H1 (cell line): ENCODE results near the gene TEX29. TPM values are rescaled to one million over a fixed set of nuclear protein-coding genes. Genes with fewer than 3 reads are reported as not detected.

Source experiments
- CTCF ChIA-PET: fragments of 300-600 bp; sonication (Branson Sonifier 250); formaldehyde crosslinking; loops from one replicate; lab custom pipeline; 2021; ENCODE audit not compliant: partially characterized antibody; lab: Charles Lee
- POLR2A ChIA-PET: fragments of 300-600 bp; sonication (Branson Sonifier 250); formaldehyde crosslinking; loops from one replicate; lab custom pipeline; 2021; ENCODE audit warnings: inconsistent platforms; ENCODE audit not compliant: partially characterized antibody; lab: Charles Lee
- DNase-seq, 2 experiments: peaks; one replicate each; pipeline versions ENCODE4 v3.0.0 to v3.0.0-alpha.2; 2010 to 2022; ENCODE audit warnings: low spot score in 2 of 2, low read depth in 1 of 2, mixed read lengths in 1 of 2
- FAIRE-seq: peaks from 2 replicates; lab custom pipeline; 2011; peaks lifted over from hg19 to GRCh38; lab: Jason Lieb, UNC
- H2AFZ ChIP-seq: 2 replicates; pipeline ENCODE4 v1.8.1; 2012; ENCODE audit warnings: low read length, inconsistent platforms
- H2AK5ac ChIP-seq: 2 replicates; pipeline ENCODE4 v1.6.1; 2013; ENCODE audit warnings: low read depth, low read length
- H2BK120ac ChIP-seq: replicated peaks from 2 replicates; pipeline ENCODE3; 2013; ENCODE audit warnings: low read depth, low read length, inconsistent platforms
- H2BK12ac ChIP-seq: 2 replicates; pipeline ENCODE4 v1.6.1; 2013; ENCODE audit warnings: low read depth, low read length
- H2BK15ac ChIP-seq: 2 replicates; pipeline ENCODE4 v1.6.1; 2013; ENCODE audit warnings: low read length
- H2BK20ac ChIP-seq: 2 replicates; pipeline ENCODE4 v1.6.1; 2013; ENCODE audit warnings: low read length
- H2BK5ac ChIP-seq: 2 replicates; pipeline ENCODE4 v1.6.1; 2013; ENCODE audit warnings: low read depth, low read length
- H3K14ac ChIP-seq: 2 replicates; pipeline ENCODE4 v1.6.1; 2013; ENCODE audit warnings: inconsistent platforms; ENCODE audit not compliant: insufficient read length
- H3K18ac ChIP-seq: 2 replicates; pipeline ENCODE4 v1.6.1; 2013; ENCODE audit warnings: low read length; ENCODE audit errors: extremely low read depth
- H3K23ac ChIP-seq: 2 replicates; pipeline ENCODE4 v1.6.1; 2013; ENCODE audit warnings: inconsistent platforms; ENCODE audit not compliant: insufficient read length
- H3K23me2 ChIP-seq: 2 replicates; pipeline ENCODE4 v1.6.1; 2013; ENCODE audit warnings: low read depth, low read length
- H3K27ac ChIP-seq: 2 replicates; pipeline ENCODE4 v1.6.1; 2011; ENCODE audit warnings: low read depth, low read length, inconsistent platforms
- H3K27me3 ChIP-seq, 4 experiments: replicated peaks in 1 of 4; 1 replicate in 1 of 4; 2 replicates in 3 of 4; pipeline versions ENCODE4 v1.6.1 to v1.8.1; 2011 to 2013; ENCODE audit warnings: low read length in 3 of 4, mild to moderate bottlenecking in 3 of 4, inconsistent platforms in 2 of 4, mixed read lengths in 2 of 4, moderate library complexity in 1 of 4; ENCODE audit not compliant: control insufficient read depth in 3 of 4, insufficient read depth in 3 of 4; ENCODE audit errors: extremely low read depth in 1 of 4
- H3K36me3 ChIP-seq, 4 experiments: 2 replicates each; pipeline versions ENCODE4 v1.6.1 to v1.8.1; 2011 to 2013; ENCODE audit warnings: mild to moderate bottlenecking in 4 of 4, low read length in 3 of 4, moderate library complexity in 2 of 4, control low read depth in 1 of 4, inconsistent platforms in 1 of 4; ENCODE audit not compliant: insufficient read depth in 4 of 4, control insufficient read depth in 2 of 4
- H3K4ac ChIP-seq: replicated peaks from 2 replicates; pipeline ENCODE3; 2013; ENCODE audit warnings: low read length, low read depth, mixed read lengths, inconsistent platforms; ENCODE audit not compliant: insufficient read length
- H3K4me1 ChIP-seq, 4 experiments: replicated peaks in 1 of 4; 1 replicate in 1 of 4; 2 replicates in 3 of 4; pipeline versions ENCODE4 v1.6.1 to v1.8.1; 2011 to 2013; ENCODE audit warnings: low read length in 3 of 4, inconsistent platforms in 2 of 4, mixed read lengths in 1 of 4; ENCODE audit not compliant: insufficient read depth in 4 of 4, control insufficient read depth in 3 of 4
- H3K4me2 ChIP-seq, 2 experiments: 2 replicates each; pipeline versions ENCODE4 v1.6.1 to v1.8.1; 2011 to 2013; ENCODE audit warnings: low read depth in 2 of 2, low read length in 2 of 2, control low read depth in 1 of 2, inconsistent platforms in 1 of 2, mild to moderate bottlenecking in 1 of 2; ENCODE audit not compliant: insufficient read depth in 1 of 2
- H3K4me3 ChIP-seq, 4 experiments: fragments of 200-600, 300-600 bp in 1 of 4; sonication (generic), shearing (Covaris generic), sonication (Bioruptor Twin) in 1 of 4; 2 replicates each; pipeline versions ENCODE4 v1.5.1 to v1.8.1; 2011 to 2016; ENCODE audit warnings: low read length in 4 of 4, low read depth in 3 of 4, control low read depth in 2 of 4, inconsistent platforms in 2 of 4, mild to moderate bottlenecking in 2 of 4, mixed read lengths in 1 of 4, moderate library complexity in 1 of 4; ENCODE audit not compliant: insufficient read depth in 2 of 4; ENCODE audit errors: extremely low read depth in 1 of 4
- H3K56ac ChIP-seq: replicated peaks from 2 replicates; pipeline ENCODE3; 2013; ENCODE audit warnings: low read depth, mild to moderate bottlenecking, mixed read lengths, low read length, inconsistent platforms; ENCODE audit not compliant: insufficient read length
- H3K79me1 ChIP-seq: 2 replicates; pipeline ENCODE4 v1.6.1; 2013; ENCODE audit warnings: low read depth, low read length, control low read depth
- H3K79me2 ChIP-seq, 2 experiments: 2 replicates each; pipeline versions ENCODE4 v1.6.1 to v1.8.1; 2012 to 2013; ENCODE audit warnings: low read length in 2 of 2, mild to moderate bottlenecking in 2 of 2, inconsistent platforms in 1 of 2; ENCODE audit not compliant: insufficient read depth in 2 of 2, control insufficient read depth in 1 of 2
- H3K9ac ChIP-seq, 4 experiments: replicated peaks in 1 of 4; 1 replicate in 1 of 4; 2 replicates in 3 of 4; pipeline versions ENCODE4 v1.6.1 to v1.8.1; 2011 to 2013; ENCODE audit warnings: low read depth in 3 of 4, low read length in 3 of 4, control low read depth in 2 of 4, mild to moderate bottlenecking in 2 of 4, moderate library complexity in 2 of 4, inconsistent platforms in 1 of 4; ENCODE audit errors: extremely low read depth in 1 of 4
- H3K9me3 ChIP-seq, 2 experiments: 2 replicates each; pipeline versions ENCODE4 v1.6.1 to v1.8.1; 2012 to 2013; ENCODE audit warnings: mild to moderate bottlenecking in 2 of 2, moderate library complexity in 2 of 2, control low read depth in 1 of 2, inconsistent platforms in 1 of 2, low read depth in 1 of 2, low read length in 1 of 2, mixed read lengths in 1 of 2; ENCODE audit not compliant: insufficient read depth in 2 of 2
- H4K20me1 ChIP-seq, 2 experiments: replicated peaks in 1 of 2; 2 replicates each; pipeline versions ENCODE3 to v1.8.1; 2011 to 2013; ENCODE audit warnings: inconsistent platforms in 2 of 2, low read length in 2 of 2, mild to moderate bottlenecking in 1 of 2; ENCODE audit not compliant: insufficient read depth in 2 of 2, control insufficient read depth in 1 of 2
- H4K5ac ChIP-seq: 2 replicates; pipeline ENCODE4 v1.6.1; 2013; ENCODE audit warnings: low read length, low read depth, mixed read lengths, inconsistent platforms; ENCODE audit not compliant: insufficient read length
- H4K8ac ChIP-seq: 2 replicates; pipeline ENCODE4 v1.8.0; 2013; ENCODE audit warnings: mild to moderate bottlenecking, moderate library complexity, low read length, inconsistent platforms; ENCODE audit not compliant: insufficient read depth; ENCODE audit errors: extremely low read depth
- H4K91ac ChIP-seq: replicated peaks from 2 replicates; pipeline ENCODE3; 2013; ENCODE audit warnings: low read length, mixed read lengths, inconsistent platforms; ENCODE audit not compliant: insufficient read length
- CTCF ChIP-seq, 3 experiments: IDR thresholded peaks; 1 replicate in 2 of 3; 2 replicates in 1 of 3; pipeline versions ENCODE4 v1.5.1 to v1.6.1; 2011; ENCODE audit warnings: low read length in 3 of 3, mild to moderate bottlenecking in 3 of 3, inconsistent platforms in 2 of 3, low read depth in 1 of 3, moderate library complexity in 1 of 3; ENCODE audit not compliant: insufficient read depth in 1 of 3; ENCODE audit errors: control extremely low read depth in 1 of 3
- HDAC6 ChIP-seq: IDR thresholded peaks from one replicate; pipeline ENCODE4 v1.7.1; 2012; ENCODE audit warnings: low read depth, mild to moderate bottlenecking, inconsistent platforms, low read length, moderate library complexity
- KDM1A ChIP-seq: fragments of 200-600, 300-600 bp; sonication (generic); IDR thresholded peaks from 2 replicates; pipeline ENCODE4 v1.7.1; 2016; ENCODE audit warnings: mild to moderate bottlenecking, low read length, borderline replicate concordance
- NRF1 ChIP-seq: IDR thresholded peaks from 2 replicates; pipeline ENCODE4 v1.6.1; 2011; ENCODE audit warnings: mild to moderate bottlenecking, low read depth, low read length, improper control_type of control experiment
- PHF8 ChIP-seq: fragments of 200-600 bp; sonication (generic); conservative IDR thresholded peaks from 2 replicates; pipeline ENCODE4 v1.7.1; 2012; ENCODE audit warnings: low read depth, mild to moderate bottlenecking, inconsistent platforms, low read length, moderate library complexity
- POLR2AphosphoS5 ChIP-seq: IDR thresholded peaks from 2 replicates; pipeline ENCODE4 v1.6.1; 2011; ENCODE audit warnings: low read depth, low read length
- POU5F1 ChIP-seq: IDR thresholded peaks from 2 replicates; pipeline ENCODE4 v1.6.1; 2011; ENCODE audit warnings: low read depth, mild to moderate bottlenecking, low read length, moderate library complexity
- RBBP5 ChIP-seq: IDR thresholded peaks from 2 replicates; pipeline ENCODE4 v1.7.1; 2012; ENCODE audit warnings: low read depth, mild to moderate bottlenecking, inconsistent platforms, low read length, moderate library complexity, borderline replicate concordance
- RFX5 ChIP-seq: IDR thresholded peaks from 2 replicates; pipeline ENCODE4 v1.6.1; 2011; ENCODE audit warnings: low read depth, low read length, improper control_type of control experiment, borderline replicate concordance
- SIRT6 ChIP-seq: IDR thresholded peaks from one replicate; pipeline ENCODE4 v1.7.1; 2012; ENCODE audit warnings: low read length, inconsistent platforms
- SUZ12 ChIP-seq: fragments of 200-600 bp; sonication (generic); IDR thresholded peaks from 2 replicates; pipeline ENCODE4 v1.6.1; 2012; ENCODE audit warnings: mild to moderate bottlenecking, inconsistent platforms, low read length, moderate library complexity, mixed read lengths
- WGBS, 2 experiments: shearing (Covaris generic) in 1 of 2; methylation state at CpG; one replicate each; pipeline versions ENCODE4 v1.1.6 to v1.1.7; 2013 to 2015; ENCODE audit warnings: low lambda C conversion rate in 2 of 2, mixed read lengths in 2 of 2, inconsistent platforms in 1 of 2, low coverage in 1 of 2, missing lambda C conversion rate in 1 of 2; ENCODE audit not compliant: insufficient replicate concordance in 2 of 2, insufficient coverage in 1 of 2, insufficient read length in 1 of 2; ENCODE audit errors: extremely low coverage in 1 of 2, missing lambda C conversion rate in 1 of 2; 5-methylcytosine and 5-hydroxymethylcytosine counted together
- polyA plus RNA-seq, 7 experiments: library from polyadenylated mRNA; depleted of rRNA in 3 of 7; stranded (reverse) in 5 of 7; unstranded in 2 of 7; fragments of >200 nt in 5 of 7; fragments of 200-250 nt in 2 of 7; gene quantifications; 1 replicate in 5 of 7; 2 replicates in 1 of 7; 4 replicates in 1 of 7; pipeline versions ENCODE4 v1.2.1 to v1.2.3, GENCODE V29; 2011 to 2013; ENCODE audit warnings: missing spikeins in 2 of 7, mixed read lengths in 2 of 7
- total RNA-seq: library from RNA; stranded (reverse); fragmentation: NEBNext Ultra II Directional; extraction: Animal tissue kit (Norgen Biotek cat#: 25700); gene quantifications from 2 replicates; pipeline ENCODE4 v1.2.1, GENCODE V29; 2021

TEX29 gene
- total and polyA plus RNA-seq, 2 of the 8 experiments (the other 6 are each of a cell fraction or from before 2014, with no cell fraction given), result 0.08 TPM; not detected in 1

GRCh38 chr13:111335298-111335697 lies 14.9 kb downstream of the TEX29 start:
- H2AK5ac ChIP-seq, result no peak overlapping the region
- no peak overlapping the region for H3K27ac ChIP-seq
- H3K23ac ChIP-seq, result no peak overlapping the region
- H4K91ac ChIP-seq, result no peak overlapping the region
- ChIA-PET POLR2A (no interaction called here), CTCF (interaction anchor here (0.8 to 1.5 kb wide), 4 partner anchors 9 to 69 kb away, joined by 3 to 8 read pairs (median 3); no protein-coding TSS in a partner anchor)
- no peak overlapping the region for H4K8ac ChIP-seq
- no peaks in the 10 kb centered on the region for H3K36me3 ChIP-seq
- no peak overlapping the region for H2BK20ac ChIP-seq
- H3K4me2 ChIP-seq, result no peak overlapping the region
- WGBS, 2 experiments, result 91% methylated on average over 5 of the region's 5 CpGs; no CpG with 5 or more reads in 1 of the 2 experiments
- H4K5ac ChIP-seq, result no peak overlapping the region
- H3K18ac ChIP-seq, result no peak overlapping the region
- peak in 1 of 2 experiments; percentile 14 for DNase-seq
- H3K9ac ChIP-seq, result no peak overlapping the region
- H2BK12ac ChIP-seq, result no peak overlapping the region
- TF ChIP-seq POU5F1 (no peak), HDAC6 (no peak), PHF8 (no peak), KDM1A (no peak), SIRT6 (no peak), POLR2AphosphoS5 (no peak), RBBP5 (no peak), CTCF (IDR thresholded peaks at IDR 0.05; ENCODE audit: control extremely low read depth in 1 of 3, insufficient read depth in 1 of 3, low read depth in 1 of 3, low read length in 3 of 3) (no peak), SUZ12 (no peak), RFX5 (no peak), NRF1 (no peak)
- no peak for FAIRE-seq
- H3K4ac ChIP-seq, result no peak overlapping the region
- H4K20me1 ChIP-seq, result peaks cover 0 to 2% of the 10 kb centered on the region in 2 experiments
- H3K14ac ChIP-seq, result no peak overlapping the region
- H3K27me3 ChIP-seq, result no peaks in the 10 kb centered on the region
- H3K79me2 ChIP-seq, result no peaks in the 10 kb centered on the region
- no peak overlapping the region for H3K4me3 ChIP-seq
- H2BK120ac ChIP-seq, result no peak overlapping the region
- no peak overlapping the region for H2BK15ac ChIP-seq
- no peaks in the 10 kb centered on the region; a peak in 2 of 4 replicates for H3K9me3 ChIP-seq
- H3K56ac ChIP-seq, result no peak overlapping the region
- no peaks in the 10 kb centered on the region for H3K23me2 ChIP-seq
- no peaks in the 10 kb centered on the region for H3K79me1 ChIP-seq
- H2AFZ ChIP-seq, result no peak overlapping the region
- H3K4me1 ChIP-seq, result no peaks in the 10 kb centered on the region
- H2BK5ac ChIP-seq, result no peak overlapping the region
